ENCODE results near the gene TEX48. TPM values are rescaled to one million over a fixed set of nuclear protein-coding genes. Genes with fewer than 3 reads are reported as not detected.

TEX48 gene
- polyA plus RNA-seq, 2 of the 4 experiments (the other 2 are of a cell fraction): not detected

- ChIA-PET POLR2A (interaction anchor here (1.2 kb wide), 1 partner anchor 11 kb away, joined by 3 read pairs; the partner anchor contains the start of gene TMEM268), CTCF (interaction anchor here (0.7 to 5.5 kb wide), 2 partner anchors 31 to 38 kb away, joined by 3 to 27 read pairs; no protein-coding TSS in a partner anchor)
- H3K4me3 ChIP-seq: no peak overlapping the region
- H3K4me1 ChIP-seq: peaks cover 15% of the 10 kb centered on the region
- FAIRE-seq (no peak), ATAC-seq (peak; percentile 85 to 88), DNase-seq (ENCODE audit: low read depth in 1 of 2, low spot score in 1 of 2) (peak; percentile 14 to 29)
- 90% methylated on average over 2 of the region's 2 CpGs for WGBS (ENCODE audit: missing lambda C conversion rate)
- no peaks in the 10 kb centered on the region for H3K9me3 ChIP-seq
- H3K27ac ChIP-seq: peak overlapping the region; percentile 23 to 36; a peak in 3 of 6 replicates
- TF ChIP-seq PBX3 (IDR thresholded peaks at IDR 0.05): no peak
- 0 out of 2 replicates have a peak, but pooled peaks have one; percentile 26 for TF ChIP-seq FOSL2 (IDR thresholded peaks at IDR 0.05)
- no peak for TF ChIP-seq FOSL2 (CRISPR knock-in tag; IDR thresholded peaks at IDR 0.05)
- no peak for TF ChIP-seq RCOR1 (IDR thresholded peaks at IDR 0.05; ENCODE audit: low read depth, low read length)
- H3K4me2 ChIP-seq: peak overlapping the region; percentile 22; the same call in 1 of the 3 replicates
Measured at GRCh38 chr9:114621975-114622609, 59.9 kb downstream of the TEX48 start.

- H3K27ac ChIP-seq: peak overlapping the region in 1 of 2 experiments; percentile 11; a peak in 1 of 6 replicates
- H3K4me2 ChIP-seq: 0 out of 3 replicates have a peak overlapping the region, but pooled peaks have one; percentile 22
- 89% methylated on average over 7 of the region's 7 CpGs for WGBS (ENCODE audit: missing lambda C conversion rate)
- H3K4me1 ChIP-seq: peaks cover 21% of the 10 kb centered on the region
- ChIA-PET POLR2A (interaction anchor here (1.2 kb wide), 1 partner anchor 11 kb away, joined by 3 read pairs; the partner anchor contains the start of gene TMEM268), CTCF (interaction anchor here (3.2 to 5.5 kb wide), 2 partner anchors 32 to 216 kb away, joined by 16 to 27 read pairs; no protein-coding TSS in a partner anchor)
- no peak for DNase-seq (ENCODE audit: low read depth in 1 of 2, low spot score in 1 of 2)
- ATAC-seq: peak in 1 of 2 experiments; percentile 26; a peak in 2 of 6 replicates
- TF ChIP-seq JUNB (IDR thresholded peaks at IDR 0.05): no peak
- TF ChIP-seq, protein P1, sequence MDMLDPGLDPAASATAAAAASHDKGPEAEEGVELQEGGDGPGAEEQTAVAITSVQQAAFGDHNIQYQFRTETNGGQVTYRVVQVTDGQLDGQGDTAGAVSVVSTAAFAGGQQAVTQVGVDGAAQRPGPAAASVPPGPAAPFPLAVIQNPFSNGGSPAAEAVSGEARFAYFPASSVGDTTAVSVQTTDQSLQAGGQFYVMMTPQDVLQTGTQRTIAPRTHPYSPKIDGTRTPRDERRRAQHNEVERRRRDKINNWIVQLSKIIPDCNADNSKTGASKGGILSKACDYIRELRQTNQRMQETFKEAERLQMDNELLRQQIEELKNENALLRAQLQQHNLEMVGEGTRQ (IDR thresholded peaks at IDR 0.05): no peak
- no peak for TF ChIP-seq PBX3 (IDR thresholded peaks at IDR 0.05)
- no peak for TF ChIP-seq EHMT2 (IDR thresholded peaks at IDR 0.05; ENCODE audit: low read depth)
- TF ChIP-seq NR3C1 (IDR thresholded peaks at IDR 0.05): no peak
- TF ChIP-seq, protein P2, sequence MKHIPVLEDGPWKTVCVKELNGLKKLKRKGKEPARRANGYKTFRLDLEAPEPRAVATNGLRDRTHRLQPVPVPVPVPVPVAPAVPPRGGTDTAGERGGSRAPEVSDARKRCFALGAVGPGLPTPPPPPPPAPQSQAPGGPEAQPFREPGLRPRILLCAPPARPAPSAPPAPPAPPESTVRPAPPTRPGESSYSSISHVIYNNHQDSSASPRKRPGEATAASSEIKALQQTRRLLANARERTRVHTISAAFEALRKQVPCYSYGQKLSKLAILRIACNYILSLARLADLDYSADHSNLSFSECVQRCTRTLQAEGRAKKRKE (CRISPR knock-in tag; IDR thresholded peaks at IDR 0.05; ENCODE audit: low read depth): no peak
- TF ChIP-seq CBX8 (IDR thresholded peaks at IDR 0.05): no peak
- no peak for TF ChIP-seq HOXA7 (CRISPR knock-in tag; IDR thresholded peaks at IDR 0.05)
- TF ChIP-seq BCL3 (IDR thresholded peaks at IDR 0.05): no peak
- no peak for TF ChIP-seq TFCP2L1 (CRISPR knock-in tag; IDR thresholded peaks at IDR 0.05)
- no peak for TF ChIP-seq MYC (IDR thresholded peaks at IDR 0.05; ENCODE audit: borderline replicate concordance, low read length)
- TF ChIP-seq RAD21 (conservative IDR thresholded peaks at IDR 0.05 in 1 of 2, IDR thresholded peaks at IDR 0.05 in 1 of 2): no peak
- TF ChIP-seq MAFK (IDR thresholded peaks at IDR 0.05; ENCODE audit: partially characterized antibody): no peak
- no peak overlapping the region for H3K4me3 ChIP-seq
- no peaks in the 10 kb centered on the region for H3K9me3 ChIP-seq
- no peak for FAIRE-seq
Measured at GRCh38 chr9:114621561-114621960, 60.4 kb downstream of the TEX48 start.

Data from A549 (cell line).